ENCODE measurements around the gene CCNB1IP1. TPM values are rescaled to one million over a fixed set of nuclear protein-coding genes. Genes with fewer than 3 reads are reported as not detected.
"Not testable (repeated sequence)": the region's sequence is repeated elsewhere in the genome, so short reads cannot be mapped to it uniquely, and the experiment has no call there.

The CCNB1IP1 gene
- total RNA-seq, 1 donor from 2014 or later = 41.2 TPM

DNA sequence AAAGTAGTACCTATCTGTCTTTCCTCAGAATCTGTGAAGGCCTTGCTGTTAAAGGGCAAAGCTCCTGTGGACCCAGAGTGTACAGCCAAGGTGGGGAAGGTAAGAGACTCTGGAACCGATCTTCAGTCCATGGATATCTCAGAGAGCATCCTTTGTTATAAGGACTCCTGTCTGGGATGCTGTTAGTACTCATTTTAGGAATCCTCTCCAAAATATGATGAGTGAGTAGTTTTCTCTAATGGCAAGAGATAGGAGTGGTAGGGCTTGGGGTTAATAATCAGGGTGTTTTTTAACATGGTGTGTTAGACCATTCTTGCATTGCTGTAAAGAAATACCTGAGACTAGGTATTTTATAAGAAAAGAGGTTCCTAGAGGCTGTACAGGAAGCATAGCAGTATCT, 12.3 kb upstream of the CCNB1IP1 start:
- H3K27me3 Mint-ChIP-seq (ENCODE audit: low read depth) = no peaks in the 10 kb centered on the region
- no peak overlapping the region for H3K4me3 Mint-ChIP-seq (ENCODE audit: unreplicated experiment)
- H3K27ac Mint-ChIP-seq (ENCODE audit: unreplicated experiment) = no peak overlapping the region
- TF ChIP-seq, protein P1, sequence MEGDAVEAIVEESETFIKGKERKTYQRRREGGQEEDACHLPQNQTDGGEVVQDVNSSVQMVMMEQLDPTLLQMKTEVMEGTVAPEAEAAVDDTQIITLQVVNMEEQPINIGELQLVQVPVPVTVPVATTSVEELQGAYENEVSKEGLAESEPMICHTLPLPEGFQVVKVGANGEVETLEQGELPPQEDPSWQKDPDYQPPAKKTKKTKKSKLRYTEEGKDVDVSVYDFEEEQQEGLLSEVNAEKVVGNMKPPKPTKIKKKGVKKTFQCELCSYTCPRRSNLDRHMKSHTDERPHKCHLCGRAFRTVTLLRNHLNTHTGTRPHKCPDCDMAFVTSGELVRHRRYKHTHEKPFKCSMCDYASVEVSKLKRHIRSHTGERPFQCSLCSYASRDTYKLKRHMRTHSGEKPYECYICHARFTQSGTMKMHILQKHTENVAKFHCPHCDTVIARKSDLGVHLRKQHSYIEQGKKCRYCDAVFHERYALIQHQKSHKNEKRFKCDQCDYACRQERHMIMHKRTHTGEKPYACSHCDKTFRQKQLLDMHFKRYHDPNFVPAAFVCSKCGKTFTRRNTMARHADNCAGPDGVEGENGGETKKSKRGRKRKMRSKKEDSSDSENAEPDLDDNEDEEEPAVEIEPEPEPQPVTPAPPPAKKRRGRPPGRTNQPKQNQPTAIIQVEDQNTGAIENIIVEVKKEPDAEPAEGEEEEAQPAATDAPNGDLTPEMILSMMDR (IDR thresholded peaks at IDR 0.05) = no peak
- peaks cover 11% of the 10 kb centered on the region for H3K4me1 Mint-ChIP-seq (ENCODE audit: low read depth)
- peaks cover 11% of the 10 kb centered on the region for H3K36me3 Mint-ChIP-seq (ENCODE audit: low read depth)
- H3K9me3 Mint-ChIP-seq (ENCODE audit: low read depth) = no peaks in the 10 kb centered on the region
- no peak for DNase-seq (ENCODE audit: low spot score)

DNA sequence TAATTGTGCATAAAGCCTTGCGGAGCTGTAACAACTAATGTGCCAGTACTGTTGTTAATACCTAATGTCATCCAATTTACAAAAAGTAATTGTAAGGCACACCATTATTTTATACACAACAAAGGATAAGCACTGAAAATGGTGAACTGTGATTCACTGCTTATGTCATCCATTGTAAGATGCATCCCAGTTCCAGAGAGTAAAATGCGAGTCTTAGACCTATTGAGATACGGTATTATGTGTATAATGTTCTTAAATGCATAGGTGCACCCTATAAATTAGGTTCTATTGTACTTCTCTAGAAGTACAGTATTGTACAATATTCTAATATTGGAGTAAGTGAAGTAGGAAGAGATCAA, 10.8 kb upstream of the CCNB1IP1 start:
- peak overlapping the region; percentile 84 for H3K4me3 Mint-ChIP-seq (ENCODE audit: unreplicated experiment)
- peak overlapping the region; percentile 94 for H3K27ac Mint-ChIP-seq (ENCODE audit: unreplicated experiment)
- H3K4me1 Mint-ChIP-seq (ENCODE audit: low read depth) = peaks cover 11% of the 10 kb centered on the region
- H3K27me3 Mint-ChIP-seq (ENCODE audit: low read depth) = no peaks in the 10 kb centered on the region
- no peaks in the 10 kb centered on the region for H3K9me3 Mint-ChIP-seq (ENCODE audit: low read depth)
- no peak for DNase-seq (ENCODE audit: low spot score)
- peaks cover 6% of the 10 kb centered on the region for H3K36me3 Mint-ChIP-seq (ENCODE audit: low read depth)
- TF ChIP-seq, protein P1 (IDR thresholded peaks at IDR 0.05) = no peak

DNA sequence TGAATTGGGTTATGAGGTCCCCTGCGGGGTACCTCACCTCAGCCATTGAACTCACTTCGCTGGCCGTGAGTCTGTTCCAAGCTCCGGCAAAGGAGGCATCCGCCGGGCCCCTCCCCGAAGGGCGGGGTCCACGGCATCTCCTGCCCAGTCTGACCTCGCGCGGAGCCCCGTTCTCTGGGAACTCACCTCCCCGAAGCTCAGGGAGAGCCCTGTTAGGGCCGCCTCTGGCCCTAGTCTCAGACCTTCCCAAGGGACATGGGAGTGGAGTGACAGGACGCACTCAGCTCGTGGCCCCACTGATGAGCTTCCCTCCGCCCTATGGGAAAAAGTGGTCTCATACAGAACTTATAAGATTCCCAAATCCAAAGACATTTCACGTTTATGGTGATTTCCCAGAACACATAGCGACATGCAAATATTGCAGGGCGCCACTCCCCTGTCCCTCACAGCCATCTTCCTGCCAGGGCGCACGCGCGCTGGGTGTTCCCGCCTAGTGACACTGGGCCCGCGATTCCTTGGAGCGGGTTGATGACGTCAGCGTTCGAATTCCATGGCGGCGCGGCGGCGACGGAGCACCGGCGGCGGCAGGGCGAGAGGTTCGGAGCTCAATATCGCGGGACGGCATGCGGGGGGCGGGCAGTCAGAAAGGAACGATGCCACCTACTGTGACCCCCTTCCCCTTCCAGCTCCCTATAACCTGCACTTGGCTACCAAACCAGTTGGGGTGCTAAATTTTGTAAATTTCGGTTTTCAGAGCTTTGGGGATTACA, 10.2 kb upstream of the CCNB1IP1 start, which contains the start of gene PARP2:
PARP2 (plus strand) TSS at position 544 of the 770 bp plus-strand sequence; CDS start at position 551, 7 bp downstream.
- H3K9me3 Mint-ChIP-seq (ENCODE audit: low read depth) = no peaks in the 10 kb centered on the region
- H3K36me3 Mint-ChIP-seq (ENCODE audit: low read depth) = peaks cover 6% of the 10 kb centered on the region
- TF ChIP-seq, protein P1 (IDR thresholded peaks at IDR 0.05) = no peak
- peak within 1 kb of the TSS; percentile 94 for H3K27ac Mint-ChIP-seq (ENCODE audit: unreplicated experiment)
- peaks cover 11% of the 10 kb centered on the region for H3K4me1 Mint-ChIP-seq (ENCODE audit: low read depth)
- peak within 1 kb of the TSS; percentile 84 for H3K4me3 Mint-ChIP-seq (ENCODE audit: unreplicated experiment)
- peak; percentile 99 for DNase-seq (ENCODE audit: low spot score)
- H3K27me3 Mint-ChIP-seq (ENCODE audit: low read depth) = no peaks in the 10 kb centered on the region

DNA sequence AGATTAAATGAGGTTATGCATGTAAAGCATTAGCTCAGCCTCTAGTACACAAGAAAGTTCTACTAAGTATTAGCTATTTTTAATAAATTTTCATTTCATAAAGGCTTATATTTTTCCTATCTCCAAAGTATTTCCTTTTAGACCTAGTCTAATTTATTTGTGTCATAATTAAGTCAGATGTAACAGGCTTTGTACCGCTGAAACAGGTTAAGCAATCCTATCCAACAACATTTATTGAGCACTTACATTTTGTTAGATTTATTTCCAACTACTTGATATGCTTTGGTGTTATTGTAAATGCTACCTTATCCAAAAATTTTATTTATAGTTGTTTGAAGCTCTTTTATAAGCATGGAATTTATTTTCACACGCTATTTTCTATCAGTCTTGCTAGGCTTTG, 8.6 kb upstream of the CCNB1IP1 start:
- H3K9me3 Mint-ChIP-seq (ENCODE audit: low read depth) = no peaks in the 10 kb centered on the region
- peaks cover 11% of the 10 kb centered on the region for H3K4me1 Mint-ChIP-seq (ENCODE audit: low read depth)
- no peaks in the 10 kb centered on the region for H3K27me3 Mint-ChIP-seq (ENCODE audit: low read depth)
- H3K27ac Mint-ChIP-seq (ENCODE audit: unreplicated experiment) = peak overlapping the region; percentile 94
- no peak for DNase-seq (ENCODE audit: low spot score)
- TF ChIP-seq, protein P1 (IDR thresholded peaks at IDR 0.05) = no peak
- H3K4me3 Mint-ChIP-seq (ENCODE audit: unreplicated experiment) = peak overlapping the region; percentile 84
- peaks cover 2% of the 10 kb centered on the region for H3K36me3 Mint-ChIP-seq (ENCODE audit: low read depth)

DNA sequence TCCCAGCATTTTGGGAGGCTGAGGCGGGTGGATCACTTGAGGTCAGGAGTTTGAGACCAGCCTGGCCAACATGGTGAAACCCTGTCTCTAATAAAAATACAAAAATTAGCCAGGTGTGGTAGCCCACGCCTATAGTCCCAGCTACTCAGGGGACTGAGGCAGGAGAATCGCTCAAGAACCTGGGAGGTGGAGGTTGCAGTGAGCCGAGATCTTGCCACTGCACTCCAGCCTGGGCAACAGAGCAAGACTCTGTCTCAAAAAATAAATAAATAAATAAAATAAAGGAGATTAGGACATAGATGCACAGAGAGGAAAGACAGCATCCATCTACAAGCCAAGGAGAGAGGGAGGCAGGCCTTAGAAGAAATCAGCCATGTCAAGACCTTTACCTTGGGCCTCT, 8.0 kb upstream of the CCNB1IP1 start:
- DNase-seq (ENCODE audit: low spot score); H3K9me3 Mint-ChIP-seq (ENCODE audit: low read depth); H3K27me3 Mint-ChIP-seq (ENCODE audit: low read depth); H3K4me3 Mint-ChIP-seq (ENCODE audit: unreplicated experiment); H3K27ac Mint-ChIP-seq (ENCODE audit: unreplicated experiment); H3K36me3 Mint-ChIP-seq (ENCODE audit: low read depth): not testable (repeated sequence)
- H3K4me1 Mint-ChIP-seq (ENCODE audit: low read depth) = peaks cover 11% of the 10 kb centered on the region

DNA sequence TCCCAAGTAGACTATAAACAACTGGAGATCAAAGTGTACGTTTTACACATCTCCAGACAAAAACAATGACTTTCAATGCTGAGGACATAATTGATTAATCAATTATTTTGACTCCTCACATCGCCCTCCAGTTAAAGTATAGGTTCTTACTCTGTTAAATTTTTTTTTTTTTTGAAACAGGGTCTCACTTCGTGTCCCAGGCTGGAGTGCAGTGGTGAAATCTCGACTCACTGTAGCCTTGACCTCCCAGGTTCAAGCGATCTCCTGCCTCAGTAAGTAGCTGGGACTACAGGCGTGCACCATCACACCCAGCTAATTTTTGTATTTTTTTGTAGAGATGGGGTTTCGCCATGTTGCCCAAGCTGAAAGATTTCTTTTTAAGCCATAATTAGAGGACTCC, 938 bp upstream of the CCNB1IP1 start:
- H3K4me1 Mint-ChIP-seq (ENCODE audit: low read depth) = peaks cover 29% of the 10 kb centered on the region
- H3K36me3 Mint-ChIP-seq (ENCODE audit: low read depth) = no peaks in the 10 kb centered on the region
- no peak for DNase-seq (ENCODE audit: low spot score)
- H3K27ac Mint-ChIP-seq (ENCODE audit: unreplicated experiment) = no peak overlapping the region
- H3K9me3 Mint-ChIP-seq (ENCODE audit: low read depth) = no peaks in the 10 kb centered on the region
- H3K4me3 Mint-ChIP-seq (ENCODE audit: unreplicated experiment) = no peak overlapping the region
- H3K27me3 Mint-ChIP-seq (ENCODE audit: low read depth) = no peaks in the 10 kb centered on the region
- TF ChIP-seq, protein P1 (IDR thresholded peaks at IDR 0.05) = no peak

Measured in chondrocyte (in vitro differentiated cells).